CD1c-positive myeloid dendritic cell (primary cell): ENCODE data around the gene OR10AG1.

Source experiments
- DNase-seq: peaks from one replicate; pipeline ENCODE4 v3.0.0-alpha.2; 2016; ENCODE audit errors: extremely low spot score

Gene OR10AG1, protein sequence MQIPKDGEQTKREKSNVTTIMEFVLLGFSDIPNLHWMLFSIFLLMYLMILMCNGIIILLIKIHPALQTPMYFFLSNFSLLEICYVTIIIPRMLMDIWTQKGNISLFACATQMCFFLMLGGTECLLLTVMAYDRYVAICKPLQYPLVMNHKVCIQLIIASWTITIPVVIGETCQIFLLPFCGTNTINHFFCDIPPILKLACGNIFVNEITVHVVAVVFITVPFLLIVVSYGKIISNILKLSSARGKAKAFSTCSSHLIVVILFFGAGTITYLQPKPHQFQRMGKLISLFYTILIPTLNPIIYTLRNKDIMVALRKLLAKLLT

DNA sequence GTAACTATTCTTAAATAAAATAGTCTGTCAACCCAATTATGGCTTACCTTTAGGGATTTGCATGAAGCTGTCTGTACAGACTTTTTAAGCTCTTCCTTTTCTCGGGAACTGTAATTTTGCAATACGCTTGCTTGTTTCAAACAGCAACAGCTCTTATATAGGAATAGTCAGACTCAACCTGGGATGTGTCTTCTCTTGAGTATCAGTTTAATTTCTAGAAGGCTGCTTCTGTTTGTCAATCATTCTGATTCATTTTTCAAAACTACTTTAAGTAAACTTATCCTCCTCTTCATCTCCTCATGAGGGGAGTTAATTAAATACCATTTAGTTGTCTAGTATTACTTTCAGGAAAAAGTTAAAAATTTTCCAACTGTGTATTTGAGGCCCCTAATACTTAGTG, at the start of gene OR10AG1:
Gene OR10AG1 (minus strand): TSS at position 101 of the 400 bp plus-strand sequence. CDS start 38 bp downstream, at position 63.
- DNase-seq, result no peak

GRCh38 chr11:56013805-56014204, 44.1 kb upstream of the OR10AG1 start:
- DNase-seq, result no peak

DNA sequence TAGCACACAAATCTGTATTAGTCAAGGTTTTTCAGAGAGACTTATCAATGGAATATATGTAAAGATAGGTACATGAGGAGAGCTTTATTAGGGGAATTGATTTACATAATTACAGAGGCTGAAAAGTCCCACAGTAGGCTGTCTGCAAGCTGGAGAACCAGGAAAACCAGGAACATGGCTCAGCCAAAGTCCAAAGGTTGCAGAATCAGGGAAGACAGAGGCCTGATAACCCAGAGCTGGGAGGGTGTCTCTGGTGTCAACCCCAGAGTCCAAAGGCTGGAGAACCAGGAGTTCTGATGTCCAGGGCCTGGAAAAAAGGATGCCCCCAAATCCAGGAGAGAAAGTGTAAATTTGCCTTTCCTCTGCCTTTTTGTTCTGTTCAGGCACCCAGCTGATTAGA, 41.0 kb upstream of the OR10AG1 start:
- no peak for DNase-seq

DNA sequence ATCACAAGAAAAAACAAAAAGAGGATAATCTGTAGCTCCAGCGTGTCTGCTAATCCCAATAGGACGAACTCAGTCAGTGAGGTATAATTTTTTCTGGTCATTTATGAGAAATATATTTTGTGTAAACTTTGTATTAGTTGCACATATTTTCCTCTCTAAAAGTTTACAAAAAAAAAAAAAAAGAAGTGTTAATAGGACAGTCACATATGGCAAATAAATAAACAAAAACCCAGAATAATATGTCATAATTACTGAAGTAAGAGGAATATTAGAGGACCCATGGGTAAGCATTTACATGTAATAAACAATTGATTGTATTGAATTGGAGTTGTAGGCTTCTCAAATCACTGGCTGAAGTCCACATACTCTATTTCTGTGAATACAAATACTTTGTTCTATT, 24.8 kb upstream of the OR10AG1 start, which contains the start of gene OR5F1:
Gene OR5F1 (minus strand): TSS at position 101 of the 400 bp plus-strand sequence. CDS start 0 bp downstream, at position 101.
- no peak for DNase-seq

DNA sequence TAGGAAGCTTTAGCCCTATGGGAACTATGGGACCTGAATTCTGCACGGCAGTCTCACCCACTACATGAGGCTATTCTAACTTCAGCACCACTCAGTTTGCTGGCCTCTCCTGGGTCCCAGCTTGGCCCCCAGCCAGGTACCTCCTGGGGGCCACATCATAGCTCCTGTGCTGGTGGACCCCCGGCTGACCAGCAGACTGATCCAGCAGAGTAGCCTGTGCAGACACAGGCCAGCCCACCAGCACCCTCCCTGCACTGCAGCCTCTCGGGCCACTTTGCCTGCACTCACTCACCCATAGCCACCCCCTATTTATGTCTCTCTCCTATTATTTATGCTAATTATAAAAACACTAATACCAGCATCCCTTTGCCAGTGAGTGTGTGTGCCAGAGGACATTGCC, 1.2 kb upstream of the OR10AG1 start:
- DNase-seq, result no peak

- DNase-seq, result no peak
Measured at GRCh38 chr11:55967914-55968313, 1.8 kb downstream of the OR10AG1 start.

- no peak for DNase-seq
Measured at GRCh38 chr11:55966391-55966790, 3.4 kb downstream of the OR10AG1 start.

GRCh38 chr11:55956521-55956920, 13.2 kb downstream of the OR10AG1 start:
- no peak for DNase-seq

GRCh38 chr11:55949330-55949729, 20.4 kb downstream of the OR10AG1 start:
- no peak for DNase-seq

GRCh38 chr11:55942785-55943392, 26.9 kb downstream of the OR10AG1 start:
- no peak for DNase-seq

DNA sequence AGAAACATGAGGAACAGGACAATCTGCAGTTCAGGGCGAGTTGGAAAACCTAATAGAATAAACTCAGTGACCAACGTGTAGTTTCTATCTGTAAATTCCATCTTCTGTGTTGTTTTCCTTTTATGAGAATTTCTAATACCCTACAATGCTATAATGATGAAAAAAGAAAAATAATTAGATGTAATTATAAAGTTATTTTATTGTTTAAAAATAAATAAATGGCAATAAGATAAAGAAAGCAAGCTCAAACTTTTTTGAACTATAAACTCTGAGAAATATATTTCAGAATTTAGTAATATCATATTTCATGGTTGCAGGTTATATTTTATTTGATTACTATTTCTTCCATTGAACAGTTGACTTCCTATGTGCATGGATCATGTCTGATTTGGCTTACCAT, 33.4 kb downstream of the OR10AG1 start, which contains the start of gene OR5I1:
Gene OR5I1 (minus strand): TSS at position 101 of the 400 bp plus-strand sequence. CDS start 0 bp downstream, at position 101.
- DNase-seq, result no peak

- no peak for DNase-seq
Measured at GRCh38 chr11:55920537-55920936, 49.2 kb downstream of the OR10AG1 start.
